ENCODE data around the gene GALK2. TPM values are rescaled to one million over a fixed set of nuclear protein-coding genes. Genes with fewer than 3 reads are reported as not detected.

GALK2 gene
- total RNA-seq, 1 experiment from 2014 or later, result 13.7 TPM

- Histone ChIP-seq H3K4me1 (ENCODE audit: insufficient read depth, low read length) (peaks cover 3% of the 10 kb centered on the region; the same call in 1 of the 2 replicates), H3K23ac (ENCODE audit: insufficient read length, low read depth, low read length) (no peak overlapping the region), H2AK5ac (ENCODE audit: insufficient read length, low read length) (no peak overlapping the region), H3K27ac (ENCODE audit: insufficient read length, low read depth, low read length) (no peak overlapping the region), H2BK15ac (ENCODE audit: low read depth, low read length) (no peak overlapping the region), H3K14ac (ENCODE audit: insufficient read depth, low read length) (no peak overlapping the region), H3K79me1 (ENCODE audit: insufficient read depth, low read depth, low read length, poor library complexity, severe bottlenecking) (no peaks in the 10 kb centered on the region), H3K79me2 (ENCODE audit: insufficient read depth, low read length) (no peaks in the 10 kb centered on the region), H2BK120ac (ENCODE audit: low read depth, low read length, poor library complexity, severe bottlenecking) (no peak overlapping the region), H3K4me2 (ENCODE audit: insufficient read depth, insufficient read length, low read length) (no peak overlapping the region), H3K9me3 (ENCODE audit: control insufficient read depth, low read depth, low read length) (no peaks in the 10 kb centered on the region), H4K5ac (ENCODE audit: insufficient read length, low read depth, low read length) (no peak overlapping the region), H2BK12ac (ENCODE audit: insufficient read length, low read depth, low read length) (no peak overlapping the region), H3K27me3 (ENCODE audit: insufficient read depth, low read length) (no peaks in the 10 kb centered on the region), H3K18ac (ENCODE audit: insufficient read length, low read depth, low read length) (no peak overlapping the region), H2AFZ (ENCODE audit: low read length) (no peak overlapping the region), H4K91ac (ENCODE audit: insufficient read length, low read depth, low read length) (no peak overlapping the region), H2BK20ac (ENCODE audit: low read depth, low read length, poor library complexity, severe bottlenecking) (no peak overlapping the region), H4K8ac (replicated peaks; ENCODE audit: insufficient read length, low read depth, low read length) (no peak overlapping the region), H3K4ac (ENCODE audit: low read depth, low read length) (no peak overlapping the region), H2BK5ac (ENCODE audit: insufficient read length, low read length) (no peak overlapping the region), H3K23me2 (ENCODE audit: insufficient read length, low read depth, low read length, poor library complexity, severe bottlenecking) (no peaks in the 10 kb centered on the region), H3K9ac (ENCODE audit: extremely low read depth, insufficient read length, low read length) (no peak overlapping the region), H3K56ac (ENCODE audit: insufficient read length, low read depth, low read length) (no peak overlapping the region), H4K20me1 (ENCODE audit: control insufficient read depth, insufficient read depth, insufficient read length) (no peaks in the 10 kb centered on the region), H3T11ph (ENCODE audit: low read length) (no peak overlapping the region)
- Mint-ChIP-seq H3K4me1 (peaks cover 13 to 16% of the 10 kb centered on the region in 2 experiments), H3K36me3 (ENCODE audit: insufficient read depth in 1 of 3, low read depth in 3 of 3) (peaks cover 0 to 19% (median 16%) of the 10 kb centered on the region in 3 experiments; a peak in 6 of 7 replicates), H3K9me3 (no peaks in the 10 kb centered on the region), H3K27ac (peak overlapping the region in 1 of 3 experiments; percentile 3; a peak in 1 of 7 replicates), H3K27me3 (ENCODE audit: low read depth) (no peaks in the 10 kb centered on the region), H3K4me3 (no peak overlapping the region)
- WGBS (ENCODE audit: extremely low coverage, insufficient read length, low lambda C conversion rate), result no CpG with 5 or more reads among the region's 4 CpGs
- no peak for DNase-seq
- TF ChIP-seq CTCF (conservative IDR thresholded peaks at IDR 0.05), result no peak
These were observed 116.8 kb downstream of the GALK2 start for GRCh38 chr15:49286649-49287404.
